Neural progenitor cell (in vitro differentiated cells): Measurements from ENCODE around the gene PTPRG.

Experiments
- EZH2 ChIP-seq: fragments of 200-600 bp; sonication (generic); IDR thresholded peaks from 2 replicates; pipeline ENCODE4 v1.6.1; 2017; ENCODE audit warnings: antibody characterized with exemption, mild to moderate bottlenecking, moderate library complexity
- TF ChIP-seq, protein P1 (sequence below): fragments of 200-600 bp; sonication (generic); IDR thresholded peaks from 2 replicates; pipeline ENCODE4 v1.5.1; 2017; ENCODE audit warnings: antibody characterized with exemption, mild to moderate bottlenecking

DNA sequence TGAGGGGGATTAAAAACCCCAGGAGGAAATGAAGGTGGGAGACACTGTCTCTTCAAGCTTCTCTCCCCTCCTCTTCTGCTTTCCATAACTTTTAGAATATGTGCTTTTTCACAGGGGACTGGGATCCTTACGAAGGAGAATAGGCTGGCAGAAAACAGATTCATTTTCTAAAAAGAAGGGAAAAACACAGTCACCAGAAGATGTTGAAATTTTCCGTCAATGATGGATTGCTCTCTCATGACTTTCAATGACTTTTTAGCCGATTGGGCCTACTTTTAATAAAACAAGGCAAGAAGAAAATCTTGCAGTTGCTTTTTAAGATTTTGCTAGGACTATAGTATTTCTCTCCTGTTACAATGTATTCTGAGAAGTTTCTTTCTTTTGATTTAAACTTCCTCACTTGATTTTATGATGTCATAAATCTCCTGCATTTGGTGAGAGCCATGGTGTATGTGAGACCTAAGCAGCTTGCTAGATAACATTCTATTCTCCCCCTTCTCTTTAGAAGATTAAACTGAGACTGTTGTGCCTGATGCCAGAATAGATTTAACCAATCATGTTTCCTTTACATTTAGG is 570.7 kb downstream of the PTPRG start:
- TF ChIP-seq, protein P1, sequence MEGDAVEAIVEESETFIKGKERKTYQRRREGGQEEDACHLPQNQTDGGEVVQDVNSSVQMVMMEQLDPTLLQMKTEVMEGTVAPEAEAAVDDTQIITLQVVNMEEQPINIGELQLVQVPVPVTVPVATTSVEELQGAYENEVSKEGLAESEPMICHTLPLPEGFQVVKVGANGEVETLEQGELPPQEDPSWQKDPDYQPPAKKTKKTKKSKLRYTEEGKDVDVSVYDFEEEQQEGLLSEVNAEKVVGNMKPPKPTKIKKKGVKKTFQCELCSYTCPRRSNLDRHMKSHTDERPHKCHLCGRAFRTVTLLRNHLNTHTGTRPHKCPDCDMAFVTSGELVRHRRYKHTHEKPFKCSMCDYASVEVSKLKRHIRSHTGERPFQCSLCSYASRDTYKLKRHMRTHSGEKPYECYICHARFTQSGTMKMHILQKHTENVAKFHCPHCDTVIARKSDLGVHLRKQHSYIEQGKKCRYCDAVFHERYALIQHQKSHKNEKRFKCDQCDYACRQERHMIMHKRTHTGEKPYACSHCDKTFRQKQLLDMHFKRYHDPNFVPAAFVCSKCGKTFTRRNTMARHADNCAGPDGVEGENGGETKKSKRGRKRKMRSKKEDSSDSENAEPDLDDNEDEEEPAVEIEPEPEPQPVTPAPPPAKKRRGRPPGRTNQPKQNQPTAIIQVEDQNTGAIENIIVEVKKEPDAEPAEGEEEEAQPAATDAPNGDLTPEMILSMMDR: no peak
- no peak for TF ChIP-seq EZH2
